HepG2 (cell line): ENCODE results near the gene HLA-DMB. TPM values are rescaled to one million over a fixed set of nuclear protein-coding genes. Genes with fewer than 3 reads are reported as not detected.
A peak's percentile ranks its signal among the peaks of the same experiment; 100 is the strongest.

Source experiments
- CENPBD1 ChIP-seq: sonication (generic); formaldehyde crosslinking; IDR thresholded peaks from 2 replicates; pipeline ENCODE4 v1.8.0; 2022; ENCODE audit warnings: missing genetic modification reagents, low read depth, mild to moderate bottlenecking, borderline replicate concordance
- FOSL1 ChIP-seq: sonication (generic); formaldehyde crosslinking; IDR thresholded peaks from 2 replicates; pipeline ENCODE4 v1.9.0; 2021; ENCODE audit warnings: missing genetic modification reagents, borderline replicate concordance
- FOXK1 ChIP-seq: sonication (generic); formaldehyde crosslinking; IDR thresholded peaks from 2 replicates; pipeline ENCODE4 v1.4.0; 2020; ENCODE audit warnings: low read depth, missing genetic modification reagents, borderline replicate concordance
- GRHL1 ChIP-seq: sonication (generic); formaldehyde crosslinking; conservative IDR thresholded peaks from 2 replicates; pipeline ENCODE4 v1.8.0; 2022; ENCODE audit warnings: missing genetic modification reagents
- HCFC1 ChIP-seq: fragments of 150-350 bp; IDR thresholded peaks from 2 replicates; pipeline ENCODE4 v1.6.1; 2014; ENCODE audit warnings: low read depth, low read length
- NFYB ChIP-seq: sonication (generic); formaldehyde crosslinking; IDR thresholded peaks from 2 replicates; pipeline ENCODE4 v1.4.0; 2020; ENCODE audit warnings: missing genetic modification reagents
- NR2F1 ChIP-seq, 2 experiments: fragments of 450-650 bp in 1 of 2; formaldehyde crosslinking in 1 of 2; IDR thresholded peaks; 2 replicates each; pipeline versions ENCODE4 v1.5.0 to v1.6.1; 2016 to 2020; ENCODE audit warnings: mild to moderate bottlenecking in 1 of 2, missing compliant biosample characterization in 1 of 2, missing genetic modification reagents in 1 of 2, moderate library complexity in 1 of 2
- NR2F2 ChIP-seq: IDR thresholded peaks from 2 replicates; pipeline ENCODE4 v1.6.1; 2012; ENCODE audit warnings: low read depth, inconsistent platforms, borderline replicate concordance
- THYN1 ChIP-seq: sonication (generic); formaldehyde crosslinking; IDR thresholded peaks from 2 replicates; pipeline ENCODE4 v1.8.1; 2023; ENCODE audit warnings: low read depth, mild to moderate bottlenecking, moderate library complexity, missing genetic modification reagents, borderline replicate concordance
- TIGD3 ChIP-seq: sonication (generic); formaldehyde crosslinking; IDR thresholded peaks from 2 replicates; pipeline ENCODE4 v1.5.1; 2020; ENCODE audit warnings: mild to moderate bottlenecking, missing genetic modification reagents, borderline replicate concordance
- ZBTB44 ChIP-seq: sonication (generic); formaldehyde crosslinking; IDR thresholded peaks from 2 replicates; pipeline ENCODE4 v1.4.0; 2020; ENCODE audit warnings: missing genetic modification reagents
- ZFP91 ChIP-seq: sonication (generic); formaldehyde crosslinking; IDR thresholded peaks from 2 replicates; pipeline ENCODE4 v1.9.0; 2022; ENCODE audit warnings: missing genetic modification reagents, mild to moderate bottlenecking, borderline replicate concordance
- ZKSCAN8 ChIP-seq: IDR thresholded peaks from 2 replicates; pipeline ENCODE4 v1.6.1; 2016; ENCODE audit warnings: borderline replicate concordance, missing genetic modification reagents, missing compliant biosample characterization
- ZMAT5 ChIP-seq: sonication (generic); formaldehyde crosslinking; IDR thresholded peaks from 2 replicates; pipeline ENCODE4 v1.5.0; 2020; ENCODE audit warnings: mild to moderate bottlenecking, low read depth, missing genetic modification reagents, borderline replicate concordance
- ZMYM4 ChIP-seq: sonication (generic); formaldehyde crosslinking; IDR thresholded peaks from 2 replicates; pipeline ENCODE4 v1.8.1; 2023; ENCODE audit warnings: mild to moderate bottlenecking, missing genetic modification reagents
- ZNF280D ChIP-seq: sonication (generic); formaldehyde crosslinking; IDR thresholded peaks from 2 replicates; pipeline ENCODE4 v1.5.1; 2020; ENCODE audit warnings: mild to moderate bottlenecking, missing genetic modification reagents
- ZNF720 ChIP-seq: sonication (generic); formaldehyde crosslinking; IDR thresholded peaks from 2 replicates; pipeline ENCODE4 v1.4.0; 2020; ENCODE audit warnings: missing genetic modification reagents
- polyA plus RNA-seq, 8 experiments: library from polyadenylated mRNA; depleted of rRNA in 3 of 8; stranded (reverse) in 7 of 8; unstranded in 1 of 8; fragments of >200 nt; fragmentation: Illumina TruSeq in 4 of 8; extraction: Trizol in 4 of 8; gene quantifications; 2 replicates each; pipeline versions ENCODE4 v1.2.1 to v1.2.3, GENCODE V29; 2011 to 2016; ENCODE audit warnings: low read depth in 4 of 8, missing spikeins in 1 of 8, mixed read lengths in 1 of 8; ENCODE audit not compliant: insufficient read depth in 1 of 8
- total RNA-seq, 5 experiments: library from RNA; depleted of rRNA; stranded (reverse); fragments of >200 nt; fragmentation: Illumina TruSeq; extraction: Trizol; gene quantifications; 2 replicates each; pipeline ENCODE4 v1.2.3, GENCODE V29; 2016; ENCODE audit warnings: low read depth in 1 of 5

Gene HLA-DMB
- total and polyA plus RNA-seq, 2 of the 13 experiments (the other 11 are each of a cell fraction or from before 2014, with no cell fraction given), result not detected

GRCh38 chr6:32968867-32969684, 28.2 kb upstream of the HLA-DMB start (continued):
- TF ChIP-seq ZNF280D (CRISPR knock-in tag) (0 out of 2 replicates have a peak, but pooled peaks have one; percentile 1), NR2F1 (CRISPR knock-in tag; IDR thresholded peaks at IDR 0.05) (no peak), ZNF720 (CRISPR knock-in tag) (no peak), CENPBD1 (CRISPR knock-in tag) (no peak), HCFC1 (no peak), ZKSCAN8 (CRISPR knock-in tag) (no peak), FOSL1 (CRISPR knock-in tag) (no peak), TIGD3 (CRISPR knock-in tag) (no peak; the same call in 1 of the 2 replicates), ZMAT5 (CRISPR knock-in tag) (no peak), ZBTB44 (no peak), NFYB (CRISPR knock-in tag) (peak; percentile 8; the same call in 1 of the 2 replicates), FOXK1 (peak; percentile 63; the same call in 1 of the 2 replicates), ZFP91 (no peak), GRHL1 (CRISPR knock-in tag) (no peak), THYN1 (CRISPR knock-in tag) (no peak), ZMYM4 (no peak), NR2F2 (no peak)
